A673 (cell line): ENCODE measurements around the gene PLEKHG3. TPM values are rescaled to one million over a fixed set of nuclear protein-coding genes. Genes with fewer than 3 reads are reported as not detected.

ENCODE experiments used
- Bru-seq: library from RNA; stranded (reverse); fragments of 400-500 nt; gene quantifications from one replicate; lab custom pipeline; 2021; lab: Mats Ljungman, UMichigan
- BruChase-seq, 2 experiments: library from RNA; stranded (reverse); fragments of 400-500 nt; gene quantifications; one replicate each; lab custom pipeline; 2021; lab: Mats Ljungman, UMichigan
- BruUV-seq: library from RNA; stranded (reverse); fragments of 400-500 nt; replicated peaks from 2 replicates; lab custom pipeline; 2021; lab: Mats Ljungman, UMichigan
- CTCF ChIA-PET: fragments of 300-600 bp; sonication (Branson Sonifier 250); formaldehyde crosslinking; loops from one replicate; lab custom pipeline; 2022; ENCODE audit warnings: antibody characterized with exemption; lab: Charles Lee
- POLR2A ChIA-PET: fragments of 300-600 bp; sonication (Branson Sonifier 250); formaldehyde crosslinking; loops from one replicate; lab custom pipeline; 2022; ENCODE audit warnings: antibody characterized with exemption; ENCODE audit not compliant: low non-redundant PET; lab: Charles Lee
- DNase-seq: peaks from one replicate; pipeline ENCODE4 v3.0.0-alpha.2; 2015; ENCODE audit warnings: low spot score
- H3K27ac ChIP-seq: fragments of 200-600 bp; sonication (generic); 2 replicates; pipeline ENCODE4 v1.5.1; 2016; ENCODE audit warnings: mixed run types, low read depth, mild to moderate bottlenecking, mixed read lengths, antibody characterized with exemption, low read length; ENCODE audit not compliant: poor library complexity, severe bottlenecking
- H3K27me3 ChIP-seq: fragments of 200-600 bp; sonication (generic); replicated peaks from 2 replicates; pipeline ENCODE4 v1.6.1; 2017; ENCODE audit warnings: mixed run types, low read depth, mild to moderate bottlenecking, mixed read lengths, antibody characterized with exemption, low read length; ENCODE audit not compliant: insufficient read depth, poor library complexity
- H3K36me3 ChIP-seq: fragments of 200-600 bp; sonication (generic); 2 replicates; pipeline ENCODE4 v1.6.1; 2016; ENCODE audit warnings: mixed run types, mild to moderate bottlenecking, mixed read lengths, antibody characterized with exemption, low read length; ENCODE audit not compliant: insufficient read depth, poor library complexity, severe bottlenecking
- H3K4me1 ChIP-seq: fragments of 200-600 bp; sonication (generic); 2 replicates; pipeline ENCODE4 v1.6.1; 2017; ENCODE audit warnings: mixed run types, mild to moderate bottlenecking, mixed read lengths, antibody characterized with exemption, low read length; ENCODE audit not compliant: insufficient read depth, poor library complexity, severe bottlenecking
- H3K4me3 ChIP-seq: fragments of 200-600 bp; sonication (generic); 2 replicates; pipeline ENCODE4 v1.5.1; 2016; ENCODE audit warnings: low read depth, mixed run types, mild to moderate bottlenecking, mixed read lengths, low read length; ENCODE audit not compliant: poor library complexity, severe bottlenecking
- H3K9me3 ChIP-seq: fragments of 200-600 bp; sonication (generic); 2 replicates; pipeline ENCODE4 v1.6.1; 2016; ENCODE audit warnings: mixed run types, low read depth, mild to moderate bottlenecking, mixed read lengths, antibody characterized with exemption, low read length; ENCODE audit not compliant: poor library complexity, severe bottlenecking
- EZH2 ChIP-seq: fragments of 200-600 bp; sonication (generic); IDR thresholded peaks from 2 replicates; pipeline ENCODE4 v1.6.1; 2017; ENCODE audit warnings: borderline replicate concordance, low read depth, mild to moderate bottlenecking, mixed read lengths, antibody characterized with exemption, low read length; ENCODE audit not compliant: poor library complexity, severe bottlenecking
- intact Hi-C: fragments of 100-400 bp; cut with micrococcal nuclease; formaldehyde crosslinking; loops from one replicate; pipeline ENCODE4 v1.10.0; 2022; ENCODE audit not compliant: unreplicated experiment
- long read RNA-seq: library from polyadenylated mRNA; stranded (forward); transcript quantifications from one replicate; pipeline ENCODE4 v2.0.0, GENCODE V29; 2022
- total RNA-seq: library from RNA; stranded (reverse); gene quantifications from 2 replicates; pipeline ENCODE4 v1.2.3, GENCODE V29; 2021
- TF ChIP-seq, protein P1 (sequence below): fragments of 300-800, 200-600 bp; sonication (generic); conservative IDR thresholded peaks from 2 replicates; pipeline ENCODE4 v1.5.1; 2017; ENCODE audit warnings: low read depth, mild to moderate bottlenecking, antibody characterized with exemption, low read length, moderate library complexity, mixed read lengths

The PLEKHG3 gene
- total RNA-seq (29.6 and 39.4 TPM in 2 replicates), Bru-seq, nascent RNA (percentile 63 among the genes with signal in this experiment), BruChase-seq, experiment 1, labeled RNA remaining after a 2-hour chase (percentile 64 among the genes with signal in this experiment), BruChase-seq, experiment 2, labeled RNA remaining after a 6-hour chase (percentile 60 among the genes with signal in this experiment)
- long read RNA-seq, partial matches to known transcripts = 4 of 5 reads
- long read RNA-seq, other reads (novel, unspliced or antisense) = 0 of 5 reads

DNA sequence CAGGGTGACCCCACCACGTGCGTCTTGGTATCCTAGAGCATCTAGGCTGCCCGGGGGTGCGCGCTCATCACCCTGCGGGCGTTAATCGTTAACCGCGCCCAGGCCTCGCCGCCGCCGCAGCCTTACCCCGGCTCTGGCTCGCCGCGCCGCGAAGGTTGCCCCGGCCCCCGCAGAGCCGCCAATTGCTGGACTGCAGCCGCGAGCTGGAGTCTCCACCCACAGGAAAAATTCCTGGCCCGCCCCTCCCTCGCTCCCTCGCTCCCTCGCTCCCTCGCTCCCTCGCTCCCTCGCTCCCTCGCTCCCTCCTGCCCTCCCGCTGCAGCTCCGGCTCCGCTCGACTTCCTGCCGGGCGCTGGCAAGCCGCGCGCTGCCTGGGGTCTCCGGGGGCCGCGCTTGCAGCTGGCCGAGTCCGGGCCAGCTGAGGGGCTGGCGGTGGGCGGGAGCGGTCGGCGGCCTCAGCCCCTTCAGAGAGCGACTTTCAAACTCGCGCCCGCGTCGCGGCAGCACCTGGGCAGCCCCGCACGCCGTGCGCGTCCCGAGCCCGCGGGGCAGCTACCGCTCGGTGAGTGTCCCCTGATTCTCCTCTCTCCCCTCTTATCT lies at the start of gene PLEKHG3:
Gene PLEKHG3 (plus strand): TSS at position 282 of the 600 bp plus-strand sequence. CDS start 23,208 bp downstream, outside the sequence.
- no peaks in the 10 kb centered on the region for H3K27me3 ChIP-seq
- H3K36me3 ChIP-seq = no peaks in the 10 kb centered on the region
- intact Hi-C loops = no loop called here
- H3K27ac ChIP-seq = peak within 1 kb of the TSS; percentile 76
- no peaks in the 10 kb centered on the region for H3K9me3 ChIP-seq
- no TSS peak for BruUV-seq
- H3K4me1 ChIP-seq = peaks cover 18% of the 10 kb centered on the region
- no peak for TF ChIP-seq EZH2
- TF ChIP-seq, protein P1, sequence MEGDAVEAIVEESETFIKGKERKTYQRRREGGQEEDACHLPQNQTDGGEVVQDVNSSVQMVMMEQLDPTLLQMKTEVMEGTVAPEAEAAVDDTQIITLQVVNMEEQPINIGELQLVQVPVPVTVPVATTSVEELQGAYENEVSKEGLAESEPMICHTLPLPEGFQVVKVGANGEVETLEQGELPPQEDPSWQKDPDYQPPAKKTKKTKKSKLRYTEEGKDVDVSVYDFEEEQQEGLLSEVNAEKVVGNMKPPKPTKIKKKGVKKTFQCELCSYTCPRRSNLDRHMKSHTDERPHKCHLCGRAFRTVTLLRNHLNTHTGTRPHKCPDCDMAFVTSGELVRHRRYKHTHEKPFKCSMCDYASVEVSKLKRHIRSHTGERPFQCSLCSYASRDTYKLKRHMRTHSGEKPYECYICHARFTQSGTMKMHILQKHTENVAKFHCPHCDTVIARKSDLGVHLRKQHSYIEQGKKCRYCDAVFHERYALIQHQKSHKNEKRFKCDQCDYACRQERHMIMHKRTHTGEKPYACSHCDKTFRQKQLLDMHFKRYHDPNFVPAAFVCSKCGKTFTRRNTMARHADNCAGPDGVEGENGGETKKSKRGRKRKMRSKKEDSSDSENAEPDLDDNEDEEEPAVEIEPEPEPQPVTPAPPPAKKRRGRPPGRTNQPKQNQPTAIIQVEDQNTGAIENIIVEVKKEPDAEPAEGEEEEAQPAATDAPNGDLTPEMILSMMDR = no peak
- DNase-seq = peak; percentile 82
- peak within 1 kb of the TSS; percentile 70 for H3K4me3 ChIP-seq
- CTCF ChIA-PET = interaction anchor here (0.6 to 0.7 kb wide), 2 partner anchors 46 to 136 kb away, joined by 3 read pairs; no protein-coding TSS in a partner anchor
- POLR2A ChIA-PET = no interaction called here

DNA sequence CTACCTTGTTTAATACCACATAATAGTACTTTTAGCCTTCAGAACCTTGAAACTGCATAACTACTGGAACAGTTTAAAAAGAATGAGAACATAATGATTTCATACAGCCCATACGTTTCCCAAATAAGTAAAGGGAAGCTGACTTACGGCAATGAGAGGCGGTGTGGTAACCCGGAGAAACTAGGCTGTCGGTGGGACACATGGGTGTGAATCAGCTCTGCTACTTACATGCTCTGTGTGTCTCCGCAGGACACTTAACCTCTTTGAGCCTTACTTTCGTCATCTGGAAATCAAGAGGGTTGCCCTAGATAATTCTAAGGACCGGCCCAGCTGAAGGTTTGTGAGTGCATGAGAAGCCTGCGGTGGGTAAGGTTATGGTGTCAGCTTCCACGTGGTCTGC lies 49.3 kb upstream of the PLEKHG3 start:
- BruUV-seq = no TSS peak
- no peaks in the 10 kb centered on the region for H3K36me3 ChIP-seq
- H3K27me3 ChIP-seq = no peaks in the 10 kb centered on the region
- no peak for TF ChIP-seq EZH2
- TF ChIP-seq, protein P1 = no peak
- ChIA-PET POLR2A (no interaction called here), CTCF (no interaction called here)
- intact Hi-C loops = no loop called here
- no peak overlapping the region for H3K27ac ChIP-seq
- H3K4me1 ChIP-seq = peaks cover under 1% of the 10 kb centered on the region
- no peaks in the 10 kb centered on the region for H3K9me3 ChIP-seq
- no peak for DNase-seq
- H3K4me3 ChIP-seq = no peak overlapping the region

DNA sequence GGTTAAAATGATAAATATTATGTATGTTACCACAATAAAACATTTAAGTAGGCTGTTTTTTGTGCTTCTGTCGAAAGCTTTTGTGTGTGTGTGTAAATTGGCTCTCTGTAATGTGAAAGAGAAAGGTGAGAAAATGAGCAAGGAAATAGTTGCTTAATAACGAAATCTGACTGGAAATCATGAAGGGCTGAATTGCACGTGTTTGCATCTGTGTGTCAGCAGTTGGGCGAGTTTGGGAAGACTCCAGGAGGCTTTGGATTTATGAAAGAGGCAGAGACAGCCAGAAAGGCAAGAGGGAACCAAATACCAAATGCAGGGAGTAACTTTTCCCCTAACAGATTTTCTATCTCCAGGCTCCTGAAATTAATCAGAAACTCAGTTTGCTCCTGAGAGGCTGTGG lies 47.2 kb upstream of the PLEKHG3 start:
- ChIA-PET CTCF (no interaction called here), POLR2A (no interaction called here)
- DNase-seq = no peak
- H3K36me3 ChIP-seq = no peaks in the 10 kb centered on the region
- H3K9me3 ChIP-seq = no peaks in the 10 kb centered on the region
- BruUV-seq = no TSS peak
- intact Hi-C loops = no loop called here
- H3K4me3 ChIP-seq = no peak overlapping the region
- no peaks in the 10 kb centered on the region for H3K4me1 ChIP-seq
- no peak for TF ChIP-seq EZH2
- TF ChIP-seq, protein P1 = no peak
- H3K27me3 ChIP-seq = no peaks in the 10 kb centered on the region
- no peak overlapping the region for H3K27ac ChIP-seq
